Epithelial cell of esophagus (primary cell): ENCODE results near the gene MYOZ3.

Experiments used
- DNase-seq: peaks from one replicate; pipeline ENCODE4 v3.0.0; 2010; ENCODE audit warnings: low read depth
- H3K4me3 ChIP-seq: 2 replicates; pipeline ENCODE4 v1.5.1; 2011; ENCODE audit warnings: mild to moderate bottlenecking, low read length, control low read depth
- TF ChIP-seq, protein P1 (sequence below): IDR thresholded peaks from 2 replicates; pipeline ENCODE4 v1.5.1; 2011; ENCODE audit warnings: low read depth, mild to moderate bottlenecking, low read length, control low read depth, inconsistent platforms; ENCODE audit not compliant: insufficient read depth; ENCODE audit errors: missing control alignments

MYOZ3 gene

DNA sequence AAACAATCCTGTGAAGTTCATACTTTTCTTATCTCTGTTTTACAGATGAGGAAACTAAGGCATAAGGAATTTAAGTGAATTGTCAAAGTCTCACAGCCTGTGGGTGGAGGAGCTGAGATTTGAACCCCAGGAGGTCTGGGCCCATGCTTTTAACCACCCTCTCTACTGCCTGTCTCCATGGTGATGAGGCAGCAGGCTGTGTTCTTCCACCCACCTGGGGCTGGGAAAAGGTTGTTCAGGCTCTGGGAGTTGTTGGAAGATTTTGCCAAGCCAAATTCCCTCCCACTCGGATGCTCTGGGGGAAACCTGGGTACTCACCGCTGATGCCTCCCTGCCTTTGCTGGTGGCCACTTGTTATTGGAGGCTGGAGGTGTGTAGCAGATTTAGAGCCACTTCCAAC, 38.9 kb upstream of the MYOZ3 start:
- TF ChIP-seq, protein P1, sequence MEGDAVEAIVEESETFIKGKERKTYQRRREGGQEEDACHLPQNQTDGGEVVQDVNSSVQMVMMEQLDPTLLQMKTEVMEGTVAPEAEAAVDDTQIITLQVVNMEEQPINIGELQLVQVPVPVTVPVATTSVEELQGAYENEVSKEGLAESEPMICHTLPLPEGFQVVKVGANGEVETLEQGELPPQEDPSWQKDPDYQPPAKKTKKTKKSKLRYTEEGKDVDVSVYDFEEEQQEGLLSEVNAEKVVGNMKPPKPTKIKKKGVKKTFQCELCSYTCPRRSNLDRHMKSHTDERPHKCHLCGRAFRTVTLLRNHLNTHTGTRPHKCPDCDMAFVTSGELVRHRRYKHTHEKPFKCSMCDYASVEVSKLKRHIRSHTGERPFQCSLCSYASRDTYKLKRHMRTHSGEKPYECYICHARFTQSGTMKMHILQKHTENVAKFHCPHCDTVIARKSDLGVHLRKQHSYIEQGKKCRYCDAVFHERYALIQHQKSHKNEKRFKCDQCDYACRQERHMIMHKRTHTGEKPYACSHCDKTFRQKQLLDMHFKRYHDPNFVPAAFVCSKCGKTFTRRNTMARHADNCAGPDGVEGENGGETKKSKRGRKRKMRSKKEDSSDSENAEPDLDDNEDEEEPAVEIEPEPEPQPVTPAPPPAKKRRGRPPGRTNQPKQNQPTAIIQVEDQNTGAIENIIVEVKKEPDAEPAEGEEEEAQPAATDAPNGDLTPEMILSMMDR, result no peak
- H3K4me3 ChIP-seq, result no peak overlapping the region
- no peak for DNase-seq

- TF ChIP-seq, protein P1, result no peak
Measured at GRCh38 chr5:150623152-150623877, 37.7 kb upstream of the MYOZ3 start.

GRCh38 chr5:150623878-150624216, 37.2 kb upstream of the MYOZ3 start:
- no peak overlapping the region for H3K4me3 ChIP-seq
- no peak for DNase-seq
- TF ChIP-seq, protein P1, result no peak

More at GRCh38 chr5:150623152-150623877, 37.7 kb upstream of the MYOZ3 start:
- no peak overlapping the region for H3K4me3 ChIP-seq
- DNase-seq, result no peak

DNA sequence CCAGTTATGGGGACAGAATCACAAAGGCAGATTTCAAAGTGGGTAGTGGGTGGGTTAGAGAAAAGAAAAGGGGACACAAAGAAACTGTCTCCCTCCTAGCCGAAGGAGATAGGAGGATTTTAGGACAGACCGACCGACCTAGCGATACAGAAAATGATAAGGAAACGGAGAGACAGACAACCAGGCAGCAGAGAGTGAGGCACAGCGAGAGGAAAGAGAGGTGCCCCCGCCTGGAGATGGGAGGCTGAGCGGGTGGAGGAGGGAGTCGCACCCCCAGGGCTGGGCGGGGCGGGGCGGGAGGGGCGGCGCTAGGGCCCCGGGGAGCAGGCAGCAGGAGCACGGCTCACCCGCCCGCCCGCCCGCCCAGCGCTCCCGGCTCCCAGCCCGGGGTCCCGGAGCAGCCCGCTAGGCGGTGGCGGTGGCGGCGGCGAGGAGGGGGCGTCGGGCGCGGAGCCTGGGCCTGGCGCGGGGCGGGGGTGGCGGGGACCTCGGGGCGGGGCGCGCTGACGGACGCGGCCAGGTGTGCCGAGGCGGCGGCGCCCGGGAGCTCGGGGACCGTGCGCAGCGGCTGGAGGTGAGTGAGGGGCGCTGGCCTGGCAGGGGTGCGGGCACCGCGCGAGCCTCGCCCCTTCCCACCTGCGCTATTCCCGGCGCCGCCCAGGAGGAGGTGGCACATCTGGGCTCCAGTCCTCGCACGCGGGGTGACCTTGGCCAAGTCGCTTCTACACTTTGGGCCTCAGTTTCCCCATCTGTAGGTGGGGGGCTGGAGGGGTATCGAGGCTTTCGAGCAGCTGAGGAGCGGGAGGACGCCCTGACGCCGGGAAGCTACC, 36.5 kb upstream of the MYOZ3 start:
- DNase-seq, result peak; percentile 38
- TF ChIP-seq, protein P1, result no peak
- H3K4me3 ChIP-seq, result peak overlapping the region; percentile 51

GRCh38 chr5:150625164-150625535, 35.9 kb upstream of the MYOZ3 start:
- no peak for DNase-seq
- peak overlapping the region; percentile 51 for H3K4me3 ChIP-seq
- TF ChIP-seq, protein P1, result no peak

GRCh38 chr5:150625831-150626746, 35.0 kb upstream of the MYOZ3 start:
- DNase-seq, result no peak
- TF ChIP-seq, protein P1, result no peak
- no peak overlapping the region for H3K4me3 ChIP-seq
